ENCODE data around the gene COL18A1. TPM values are rescaled to one million over a fixed set of nuclear protein-coding genes. Genes with fewer than 3 reads are reported as not detected.
A peak's percentile ranks its signal among the peaks of the same experiment; 100 is the strongest.

COL18A1 gene
- total RNA-seq, 1 donor from 2014 or later, result 271 TPM

DNA sequence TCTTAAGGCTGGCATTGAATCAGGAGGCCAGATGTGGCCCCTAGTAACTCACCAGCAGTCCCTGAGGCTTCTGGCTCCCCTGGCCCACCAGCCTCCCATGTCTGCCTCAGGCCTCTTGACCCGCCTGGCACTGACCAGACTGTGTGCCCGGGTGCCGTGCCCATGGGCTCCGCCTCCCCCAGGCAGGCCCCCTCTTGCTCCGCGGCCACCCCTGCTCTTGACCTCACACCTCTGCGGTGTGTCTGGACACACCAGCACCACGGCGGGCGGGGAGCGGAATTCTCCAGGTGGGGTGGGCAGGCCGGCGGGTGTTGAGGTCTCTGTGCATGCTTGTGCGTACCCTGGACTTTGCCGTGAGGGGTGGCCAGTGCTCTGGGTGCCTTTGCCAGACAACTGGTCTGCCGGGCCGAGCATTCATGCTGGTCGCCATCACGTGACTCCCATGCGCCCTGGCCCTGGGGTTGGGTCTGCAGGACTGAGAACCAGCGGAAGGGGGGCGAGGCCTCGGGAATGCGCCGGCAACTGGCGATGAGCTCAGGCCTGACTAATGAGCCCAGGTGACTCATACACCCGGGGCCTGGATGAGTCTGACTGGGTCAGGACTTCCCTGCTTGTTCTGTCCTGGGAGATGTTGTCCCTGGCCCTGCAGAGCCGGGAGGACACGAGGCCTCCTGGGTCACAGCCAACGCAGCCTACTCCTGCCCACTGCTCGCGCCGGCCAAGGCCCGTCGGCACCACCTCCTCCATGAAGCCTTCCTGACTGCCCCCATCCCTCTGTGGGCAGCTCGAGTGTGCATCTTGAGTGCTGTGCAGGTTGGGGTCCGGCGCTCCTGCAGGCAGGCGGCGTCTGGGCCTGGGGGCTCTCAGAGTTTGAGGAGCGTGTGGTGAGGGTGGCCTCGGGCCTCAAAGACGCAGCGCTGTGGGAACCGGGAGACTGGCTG lies 22.6 kb downstream of the COL18A1 start:
- Mint-ChIP-seq H3K27me3 (no peaks in the 10 kb centered on the region), H3K4me1 (ENCODE audit: low read depth) (peaks cover 43% of the 10 kb centered on the region), H3K27ac (peak overlapping the region; percentile 84), H3K36me3 (ENCODE audit: insufficient read depth) (peaks cover 2% of the 10 kb centered on the region), H3K4me3 (ENCODE audit: low read depth) (no peak overlapping the region), H3K9me3 (ENCODE audit: low read depth) (no peaks in the 10 kb centered on the region)
- TF ChIP-seq, protein P1, sequence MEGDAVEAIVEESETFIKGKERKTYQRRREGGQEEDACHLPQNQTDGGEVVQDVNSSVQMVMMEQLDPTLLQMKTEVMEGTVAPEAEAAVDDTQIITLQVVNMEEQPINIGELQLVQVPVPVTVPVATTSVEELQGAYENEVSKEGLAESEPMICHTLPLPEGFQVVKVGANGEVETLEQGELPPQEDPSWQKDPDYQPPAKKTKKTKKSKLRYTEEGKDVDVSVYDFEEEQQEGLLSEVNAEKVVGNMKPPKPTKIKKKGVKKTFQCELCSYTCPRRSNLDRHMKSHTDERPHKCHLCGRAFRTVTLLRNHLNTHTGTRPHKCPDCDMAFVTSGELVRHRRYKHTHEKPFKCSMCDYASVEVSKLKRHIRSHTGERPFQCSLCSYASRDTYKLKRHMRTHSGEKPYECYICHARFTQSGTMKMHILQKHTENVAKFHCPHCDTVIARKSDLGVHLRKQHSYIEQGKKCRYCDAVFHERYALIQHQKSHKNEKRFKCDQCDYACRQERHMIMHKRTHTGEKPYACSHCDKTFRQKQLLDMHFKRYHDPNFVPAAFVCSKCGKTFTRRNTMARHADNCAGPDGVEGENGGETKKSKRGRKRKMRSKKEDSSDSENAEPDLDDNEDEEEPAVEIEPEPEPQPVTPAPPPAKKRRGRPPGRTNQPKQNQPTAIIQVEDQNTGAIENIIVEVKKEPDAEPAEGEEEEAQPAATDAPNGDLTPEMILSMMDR (IDR thresholded peaks at IDR 0.05; ENCODE audit: unreplicated experiment), result no peak
- no peak for DNase-seq (ENCODE audit: low spot score, unreplicated experiment)

DNA sequence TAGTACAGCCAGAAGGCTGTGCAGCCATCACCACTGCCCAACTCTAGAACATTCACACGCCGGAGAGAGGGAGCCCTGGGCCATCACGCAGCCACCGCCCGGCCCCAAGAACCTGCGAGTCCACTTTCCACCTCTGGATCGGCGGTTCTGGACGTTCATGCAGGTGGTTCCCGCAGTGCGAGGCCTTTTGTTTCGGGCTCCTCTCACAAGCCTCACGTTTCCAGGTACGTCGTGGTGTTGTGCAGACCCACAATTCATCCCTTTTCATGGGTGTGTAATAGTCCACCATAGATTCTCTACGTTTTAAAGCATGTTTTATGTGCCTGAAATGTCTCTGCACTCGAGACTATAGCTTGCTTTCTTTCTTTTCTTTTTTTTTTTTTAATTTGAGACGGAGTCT lies 23.6 kb downstream of the COL18A1 start:
- H3K4me1 Mint-ChIP-seq (ENCODE audit: low read depth), result peaks cover 47% of the 10 kb centered on the region
- TF ChIP-seq, protein P1 (IDR thresholded peaks at IDR 0.05; ENCODE audit: unreplicated experiment), result no peak
- peaks cover 2% of the 10 kb centered on the region for H3K36me3 Mint-ChIP-seq (ENCODE audit: insufficient read depth)
- H3K27ac Mint-ChIP-seq, result no peak overlapping the region
- DNase-seq (ENCODE audit: low spot score, unreplicated experiment), result no peak
- H3K4me3 Mint-ChIP-seq (ENCODE audit: low read depth), result no peak overlapping the region
- H3K27me3 Mint-ChIP-seq, result no peaks in the 10 kb centered on the region
- no peaks in the 10 kb centered on the region for H3K9me3 Mint-ChIP-seq (ENCODE audit: low read depth)

DNA sequence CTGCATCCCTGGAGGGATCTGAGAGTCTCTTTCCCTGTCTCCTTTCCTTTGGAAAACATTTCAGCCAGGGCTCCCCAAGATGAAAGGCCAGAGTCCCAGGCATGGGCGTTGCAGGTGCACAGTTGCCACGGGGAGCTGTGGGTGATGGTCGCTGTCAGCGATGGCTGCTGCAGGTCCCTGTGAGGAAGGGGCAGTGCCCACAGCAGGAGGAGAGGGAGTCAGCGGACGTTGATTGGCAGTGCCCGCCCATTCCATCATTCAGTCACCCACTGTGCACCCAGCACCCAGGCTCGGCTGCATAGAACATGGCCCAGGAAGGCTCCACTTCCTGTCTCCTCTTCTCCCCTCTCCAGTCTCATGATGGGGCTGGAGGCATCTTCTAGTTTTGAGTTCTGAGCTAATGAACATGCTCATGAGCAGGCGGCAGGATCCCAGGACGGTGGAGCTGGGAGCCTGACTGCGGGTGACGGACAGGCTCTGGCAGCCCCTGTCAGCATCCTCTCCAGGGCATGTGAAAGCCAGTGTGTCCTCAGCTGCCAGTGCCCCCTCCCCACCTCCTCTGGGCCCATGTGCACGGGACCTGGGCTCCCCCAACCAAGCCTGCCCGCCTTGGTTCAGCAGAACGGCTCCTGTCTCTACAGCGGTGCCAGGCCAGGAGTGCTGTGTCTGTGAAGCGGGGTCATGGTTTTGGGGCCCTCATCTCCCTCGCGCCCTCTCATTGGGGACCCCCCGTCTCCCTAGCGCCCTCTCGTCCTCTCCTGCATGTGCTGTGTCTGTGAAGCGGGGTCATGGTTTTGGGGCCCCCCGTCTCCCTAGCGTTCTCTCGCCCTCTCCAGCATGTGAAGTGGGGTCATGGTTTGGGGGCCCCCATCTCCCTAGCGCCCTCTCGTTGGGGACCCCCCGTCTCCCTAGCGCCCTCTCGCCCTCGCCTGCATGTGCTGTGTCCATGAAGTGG lies 24.5 kb downstream of the COL18A1 start:
- peaks cover 43% of the 10 kb centered on the region for H3K4me1 Mint-ChIP-seq (ENCODE audit: low read depth)
- no peak overlapping the region for H3K4me3 Mint-ChIP-seq (ENCODE audit: low read depth)
- H3K36me3 Mint-ChIP-seq (ENCODE audit: insufficient read depth), result peaks cover 2% of the 10 kb centered on the region
- no peaks in the 10 kb centered on the region for H3K27me3 Mint-ChIP-seq
- H3K27ac Mint-ChIP-seq, result peak overlapping the region; percentile 99
- TF ChIP-seq, protein P1 (IDR thresholded peaks at IDR 0.05; ENCODE audit: unreplicated experiment), result no peak
- no peak for DNase-seq (ENCODE audit: low spot score, unreplicated experiment)
- no peaks in the 10 kb centered on the region for H3K9me3 Mint-ChIP-seq (ENCODE audit: low read depth)

DNA sequence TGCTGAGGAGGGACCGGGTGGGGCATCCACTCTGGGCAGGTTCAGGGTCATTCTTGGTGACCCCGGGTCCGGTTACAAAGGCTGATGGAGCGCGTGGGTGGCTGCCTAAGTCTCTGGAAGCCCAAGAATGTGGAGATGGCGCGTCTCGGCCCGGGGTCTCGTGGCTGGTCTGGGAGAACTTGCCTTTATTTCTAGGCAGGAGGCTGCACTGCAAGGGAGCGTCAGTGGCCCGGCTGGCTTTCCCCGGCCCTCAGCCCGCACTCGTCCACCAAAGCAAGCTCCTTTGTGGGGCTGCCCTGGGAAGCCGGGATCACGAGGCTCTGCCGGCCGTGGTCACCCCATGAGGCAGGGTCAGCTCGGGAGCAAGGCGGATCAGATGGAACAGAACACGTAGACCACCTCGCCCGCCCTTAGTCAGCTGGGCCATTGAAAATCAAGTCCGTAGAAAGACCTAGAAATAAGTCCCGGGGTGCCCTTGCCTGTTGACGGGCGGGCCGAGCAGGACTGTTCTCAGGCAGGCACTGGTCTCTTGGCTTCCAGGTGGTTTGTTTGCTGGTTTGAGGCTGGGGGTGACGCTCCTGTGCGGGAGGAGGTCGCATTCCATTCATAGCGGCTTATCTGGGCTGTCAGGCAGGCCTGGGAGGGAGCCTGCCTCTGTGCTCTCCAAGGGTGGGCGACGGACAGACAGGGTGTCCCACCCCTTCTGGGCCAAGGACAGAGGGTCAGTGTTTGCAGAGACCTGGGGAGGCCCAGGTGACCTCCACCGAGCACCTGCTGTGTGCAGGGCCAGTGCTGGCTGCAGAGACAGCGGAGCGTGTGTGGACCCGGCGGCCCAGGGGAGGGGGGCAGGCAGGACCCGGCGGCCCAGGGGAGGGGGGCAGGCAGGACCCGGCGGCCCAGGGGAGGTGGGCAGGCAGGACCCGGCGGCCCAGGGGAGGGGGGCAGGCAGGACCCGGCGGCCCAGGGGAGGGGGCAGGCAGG lies 25.8 kb downstream of the COL18A1 start:
- DNase-seq (ENCODE audit: low spot score, unreplicated experiment), result peak; percentile 53
- no peaks in the 10 kb centered on the region for H3K9me3 Mint-ChIP-seq (ENCODE audit: low read depth)
- peaks cover 40% of the 10 kb centered on the region for H3K4me1 Mint-ChIP-seq (ENCODE audit: low read depth)
- H3K36me3 Mint-ChIP-seq (ENCODE audit: insufficient read depth), result peaks cover 2% of the 10 kb centered on the region
- H3K27ac Mint-ChIP-seq, result peak overlapping the region; percentile 99
- H3K4me3 Mint-ChIP-seq (ENCODE audit: low read depth), result peak overlapping the region; percentile 50
- TF ChIP-seq, protein P1 (IDR thresholded peaks at IDR 0.05; ENCODE audit: unreplicated experiment), result no peak
- no peaks in the 10 kb centered on the region for H3K27me3 Mint-ChIP-seq

All from progenitor cell of endocrine pancreas (in vitro differentiated cells).